Measurements from ENCODE around the gene CLCN6.

Gene CLCN6

DNA sequence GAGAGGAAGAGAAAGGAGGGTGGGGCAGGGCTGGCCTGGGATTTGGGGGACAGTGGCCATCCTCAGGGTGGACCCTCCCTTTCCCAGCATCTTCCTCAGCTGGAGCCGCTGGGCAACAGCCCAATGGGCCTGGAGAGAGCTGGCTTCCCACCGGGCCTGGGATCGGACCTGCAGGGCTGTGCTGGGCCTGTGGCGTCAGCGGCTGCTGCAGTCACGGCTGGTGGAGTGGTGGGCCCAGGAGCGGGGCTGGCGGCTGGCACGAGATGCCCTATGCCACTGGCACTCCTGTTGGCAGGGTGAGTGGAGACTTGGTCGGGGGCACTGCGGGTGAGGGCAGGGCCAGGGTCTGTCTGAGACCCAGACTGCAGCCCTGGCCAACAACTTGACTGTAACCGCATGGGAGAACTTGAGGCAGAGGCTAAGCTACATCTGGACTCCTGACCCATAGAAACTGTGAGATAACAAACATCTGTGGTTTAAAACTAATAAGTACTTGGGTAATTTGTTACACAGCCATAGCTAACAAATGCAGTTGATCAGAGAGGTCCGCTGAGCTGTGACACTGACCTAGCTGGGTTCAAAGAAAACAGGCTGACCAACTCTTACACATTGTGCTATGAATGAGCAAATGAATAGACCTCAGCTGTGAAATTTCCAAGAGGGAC, 26.1 kb upstream of the CLCN6 start:
- Histone ChIP-seq H3K27me3 (ENCODE audit: control insufficient read depth, insufficient read depth, low read length, poor library complexity, severe bottlenecking) (no peaks in the 10 kb centered on the region), H3K4me1 (ENCODE audit: control insufficient read depth, insufficient read depth, low read length) (peaks cover 5% of the 10 kb centered on the region), H3K9me3 (ENCODE audit: control insufficient read depth, low read length) (no peaks in the 10 kb centered on the region), H3K4me3 (ENCODE audit: insufficient read depth, low read depth, low read length) (no peak overlapping the region), H3K36me3 (ENCODE audit: control insufficient read depth, insufficient read depth, low read length) (no peaks in the 10 kb centered on the region), H3K27ac (ENCODE audit: insufficient read depth, low read depth, low read length, poor library complexity, severe bottlenecking) (no peak overlapping the region)
- 88 to 89% methylated on average over 13 of the region's 13 CpGs for WGBS, 2 experiments

DNA sequence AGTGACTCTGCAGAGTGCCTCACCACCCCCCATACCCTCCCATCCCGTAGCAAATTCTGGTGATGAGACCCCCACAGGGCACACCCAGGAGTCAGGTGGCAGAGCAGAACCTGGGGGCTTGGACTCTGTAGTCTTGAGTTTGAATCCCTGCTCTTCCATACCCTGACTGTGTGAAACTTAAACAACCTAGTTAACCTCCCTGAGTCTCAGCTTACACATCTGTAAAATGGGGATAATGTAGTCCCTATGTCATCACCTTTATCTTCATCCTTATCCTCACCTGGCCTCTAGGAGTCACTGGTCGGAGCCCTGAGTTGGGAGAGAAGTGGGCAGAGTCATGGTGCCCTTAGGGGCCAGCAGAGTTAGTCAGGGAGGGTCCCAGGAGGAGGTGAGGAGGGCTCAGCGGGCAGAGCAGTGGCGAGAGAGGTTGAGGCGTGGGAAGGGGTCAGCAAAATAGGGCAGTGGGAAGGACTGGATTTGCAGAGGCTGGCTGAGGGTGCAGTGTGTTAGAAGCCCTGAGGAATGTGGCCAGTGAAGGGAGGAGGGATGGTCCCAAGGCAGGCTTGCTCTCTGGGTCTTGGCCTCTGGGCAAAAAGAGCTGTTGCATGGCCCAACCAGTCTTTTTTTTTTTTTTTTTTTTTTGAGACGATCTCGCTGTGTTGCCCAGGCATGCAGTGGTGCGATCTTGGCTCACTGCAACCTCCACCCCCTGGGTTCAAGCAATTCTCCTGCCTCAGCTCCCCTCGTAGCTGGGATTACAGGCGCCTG, 25.4 kb upstream of the CLCN6 start:
- Histone ChIP-seq H3K4me3 (ENCODE audit: insufficient read depth, low read depth, low read length) (no peak overlapping the region), H3K27ac (ENCODE audit: insufficient read depth, low read depth, low read length, poor library complexity, severe bottlenecking) (no peak overlapping the region), H3K4me1 (ENCODE audit: control insufficient read depth, insufficient read depth, low read length) (peaks cover 6% of the 10 kb centered on the region), H3K9me3 (ENCODE audit: control insufficient read depth, low read length) (no peaks in the 10 kb centered on the region), H3K27me3 (ENCODE audit: control insufficient read depth, insufficient read depth, low read length, poor library complexity, severe bottlenecking) (no peaks in the 10 kb centered on the region), H3K36me3 (ENCODE audit: control insufficient read depth, insufficient read depth, low read length) (no peaks in the 10 kb centered on the region)
- 86 to 89% methylated on average over 9 of the region's 10 CpGs for WGBS, 2 experiments

DNA sequence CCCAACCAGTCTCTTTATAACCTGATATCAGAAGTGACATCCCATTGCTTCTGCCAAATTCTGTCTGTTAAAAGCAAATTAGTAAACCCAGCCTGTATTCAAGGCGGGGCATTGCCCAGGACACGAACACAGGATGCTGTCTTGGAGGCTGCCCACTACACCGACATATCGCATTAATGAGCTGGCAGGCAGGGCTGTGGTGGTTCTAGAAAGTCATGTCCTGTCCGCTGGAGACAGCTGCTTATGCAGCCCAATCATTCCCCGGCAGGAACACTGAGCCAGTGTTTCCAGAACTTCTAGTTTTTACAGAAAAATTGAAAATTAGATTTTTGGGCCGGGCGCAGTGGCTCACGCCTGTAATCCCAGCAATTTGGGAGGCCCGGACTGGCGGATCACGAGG, 24.7 kb upstream of the CLCN6 start:
- Histone ChIP-seq H3K36me3 (ENCODE audit: control insufficient read depth, insufficient read depth, low read length) (no peaks in the 10 kb centered on the region), H3K27me3 (ENCODE audit: control insufficient read depth, insufficient read depth, low read length, poor library complexity, severe bottlenecking) (no peaks in the 10 kb centered on the region), H3K9me3 (ENCODE audit: control insufficient read depth, low read length) (no peaks in the 10 kb centered on the region), H3K4me3 (ENCODE audit: insufficient read depth, low read depth, low read length) (no peak overlapping the region), H3K27ac (ENCODE audit: insufficient read depth, low read depth, low read length, poor library complexity, severe bottlenecking) (no peak overlapping the region), H3K4me1 (ENCODE audit: control insufficient read depth, insufficient read depth, low read length) (peaks cover 6% of the 10 kb centered on the region)
- WGBS, 2 experiments: 92 to 96% methylated on average over 12 of the region's 12 CpGs

DNA sequence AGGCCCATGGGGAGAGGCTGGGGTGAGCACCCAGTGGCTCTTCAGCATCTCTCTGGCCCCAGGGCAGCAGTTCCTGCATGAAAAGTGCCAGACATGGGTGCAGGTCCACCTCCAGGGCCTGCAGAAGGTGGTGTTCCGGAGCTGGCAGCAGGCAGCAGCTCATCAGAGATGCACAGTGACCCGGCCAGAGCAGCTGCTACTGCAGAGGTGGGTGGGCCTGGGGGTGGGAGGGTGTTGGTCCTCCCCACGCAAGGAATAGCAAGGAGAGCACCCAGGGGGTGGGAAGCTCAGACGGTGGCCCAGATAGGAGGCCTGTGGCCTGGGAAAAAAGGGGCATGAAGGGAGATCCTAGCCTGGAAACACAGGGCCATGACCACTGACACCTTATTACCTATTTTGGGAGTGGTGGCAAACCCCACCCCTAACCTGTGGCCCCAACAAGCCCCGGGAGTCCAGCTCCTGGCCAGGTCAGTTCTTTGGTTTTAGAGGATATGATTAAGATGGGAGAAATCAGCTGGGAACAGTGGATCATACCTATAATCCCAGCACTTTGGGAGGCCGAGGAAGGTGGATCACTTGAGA, 23.8 kb upstream of the CLCN6 start:
- WGBS, 2 experiments: 85 to 90% methylated on average over 6 of the region's 6 CpGs
- Histone ChIP-seq H3K9me3 (ENCODE audit: control insufficient read depth, low read length) (no peaks in the 10 kb centered on the region), H3K27ac (ENCODE audit: insufficient read depth, low read depth, low read length, poor library complexity, severe bottlenecking) (no peak overlapping the region), H3K4me3 (ENCODE audit: insufficient read depth, low read depth, low read length) (no peak overlapping the region), H3K27me3 (ENCODE audit: control insufficient read depth, insufficient read depth, low read length, poor library complexity, severe bottlenecking) (no peaks in the 10 kb centered on the region), H3K4me1 (ENCODE audit: control insufficient read depth, insufficient read depth, low read length) (peaks cover 14% of the 10 kb centered on the region), H3K36me3 (ENCODE audit: control insufficient read depth, insufficient read depth, low read length) (no peaks in the 10 kb centered on the region)

DNA sequence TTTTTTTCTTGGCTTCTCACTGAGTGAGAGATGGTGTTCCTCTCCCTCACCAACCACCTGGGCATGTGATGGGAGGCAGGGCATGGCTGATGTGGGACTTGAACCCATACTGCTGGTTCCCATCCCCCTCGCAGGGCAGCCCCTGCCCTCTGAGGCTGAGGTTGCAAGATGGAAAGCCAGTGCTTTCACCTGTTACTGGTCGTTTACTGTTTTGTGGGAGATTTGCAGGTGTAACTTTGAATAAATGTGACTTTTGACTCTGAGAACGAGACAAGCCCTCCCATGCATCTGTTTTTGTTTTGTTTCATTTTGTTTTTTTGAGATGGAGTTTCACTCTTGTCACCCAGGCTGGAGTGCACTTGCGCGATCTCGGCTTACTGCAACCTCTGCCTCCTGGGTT, 22.4 kb upstream of the CLCN6 start:
- Histone ChIP-seq H3K36me3 (ENCODE audit: control insufficient read depth, insufficient read depth, low read length) (no peaks in the 10 kb centered on the region), H3K9me3 (ENCODE audit: control insufficient read depth, low read length) (no peaks in the 10 kb centered on the region), H3K4me3 (ENCODE audit: insufficient read depth, low read depth, low read length) (no peak overlapping the region), H3K27me3 (ENCODE audit: control insufficient read depth, insufficient read depth, low read length, poor library complexity, severe bottlenecking) (no peaks in the 10 kb centered on the region), H3K27ac (ENCODE audit: insufficient read depth, low read depth, low read length, poor library complexity, severe bottlenecking) (no peak overlapping the region), H3K4me1 (ENCODE audit: control insufficient read depth, insufficient read depth, low read length) (peaks cover 27% of the 10 kb centered on the region)
- WGBS, 2 experiments: 91 to 92% methylated on average over 6 of the region's 6 CpGs

DNA sequence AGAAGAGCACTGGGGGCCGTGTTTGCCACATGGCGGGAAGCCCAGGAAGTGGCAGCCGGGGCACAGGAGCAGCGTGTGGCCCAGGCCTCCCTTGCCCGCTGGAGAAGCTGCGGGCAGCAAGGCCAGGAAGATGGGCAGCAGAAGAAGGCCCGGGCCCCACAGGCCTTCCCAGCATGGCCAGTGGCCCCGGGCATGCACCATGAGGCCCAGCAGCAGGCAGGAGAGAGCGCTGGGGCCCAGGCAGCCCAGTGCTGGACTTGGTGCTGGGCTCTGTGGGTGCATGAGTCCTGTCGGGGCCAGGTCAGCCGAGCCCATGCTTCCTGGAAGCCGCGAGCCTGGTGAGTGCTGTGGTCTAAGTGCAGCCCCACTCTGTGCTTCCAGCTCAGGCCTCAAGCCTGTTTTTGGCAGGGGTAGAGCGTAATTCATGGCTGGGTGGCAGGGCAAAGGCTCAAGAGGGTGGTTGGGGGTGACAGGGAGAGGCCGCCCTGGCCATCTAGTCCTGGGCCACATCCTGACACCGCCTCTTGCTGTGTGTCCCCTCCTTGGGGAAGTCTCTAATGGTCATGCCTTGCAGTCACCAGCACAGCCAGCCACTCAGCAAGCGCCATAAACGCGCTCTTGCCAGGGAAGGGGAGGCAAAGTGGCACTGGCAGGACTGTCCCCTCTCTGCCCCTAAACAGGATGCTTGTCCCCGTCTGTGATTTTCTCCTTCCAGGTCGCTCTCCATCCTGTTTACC, 21.6 kb upstream of the CLCN6 start:
- Histone ChIP-seq H3K36me3 (ENCODE audit: control insufficient read depth, insufficient read depth, low read length) (no peaks in the 10 kb centered on the region), H3K27me3 (ENCODE audit: control insufficient read depth, insufficient read depth, low read length, poor library complexity, severe bottlenecking) (no peaks in the 10 kb centered on the region), H3K9me3 (ENCODE audit: control insufficient read depth, low read length) (no peaks in the 10 kb centered on the region), H3K4me3 (ENCODE audit: insufficient read depth, low read depth, low read length) (no peak overlapping the region), H3K27ac (ENCODE audit: insufficient read depth, low read depth, low read length, poor library complexity, severe bottlenecking) (no peak overlapping the region), H3K4me1 (ENCODE audit: control insufficient read depth, insufficient read depth, low read length) (peaks cover 28% of the 10 kb centered on the region)
- WGBS, 2 experiments: 76 to 80% methylated on average over 21 of the region's 21 CpGs

DNA sequence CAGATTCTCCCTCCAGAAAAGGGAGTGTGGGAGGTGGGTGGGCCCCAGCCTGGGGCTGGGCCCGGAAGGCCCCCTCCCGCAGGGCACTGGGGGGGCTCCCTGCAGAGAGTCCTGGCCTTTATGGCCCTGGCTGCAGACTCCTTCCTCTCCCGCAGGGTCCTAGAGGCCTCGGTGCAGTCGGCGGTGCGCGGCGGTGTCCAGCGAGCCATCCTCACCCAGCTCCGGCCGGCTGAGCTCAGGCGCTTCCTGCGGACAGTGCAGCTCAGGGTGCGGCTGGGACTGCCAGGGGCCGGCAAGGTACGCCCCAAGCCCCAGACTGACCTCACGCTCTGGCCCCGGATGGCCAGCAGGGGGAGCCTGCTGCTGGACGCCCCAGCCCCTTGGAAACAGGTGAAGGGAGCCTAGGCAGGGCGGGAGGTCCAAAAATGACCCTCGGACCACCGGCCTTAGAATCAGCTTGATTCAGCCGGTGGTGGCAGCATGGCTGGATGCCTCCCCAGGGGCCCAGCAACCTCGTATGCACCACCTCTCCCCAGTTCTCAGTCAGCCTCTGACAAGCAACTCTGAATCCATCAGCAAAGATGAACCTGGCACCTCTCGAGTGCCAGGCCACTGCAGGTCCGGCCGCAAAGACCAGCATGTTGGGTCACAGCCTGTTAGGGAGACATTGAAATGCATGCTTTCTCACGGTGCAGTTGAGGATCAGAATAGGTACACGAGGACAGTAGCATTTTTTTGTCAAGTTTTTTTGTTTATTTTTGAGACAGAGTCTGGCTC, 20.8 kb upstream of the CLCN6 start:
- peaks cover 28% of the 10 kb centered on the region for H3K4me1 ChIP-seq (ENCODE audit: control insufficient read depth, insufficient read depth, low read length)
- no peak overlapping the region for H3K4me3 ChIP-seq (ENCODE audit: insufficient read depth, low read depth, low read length)
- 18 to 21% methylated on average over 30 of the region's 30 CpGs for WGBS, 2 experiments
- H3K27ac ChIP-seq (ENCODE audit: insufficient read depth, low read depth, low read length, poor library complexity, severe bottlenecking): no peak overlapping the region
- H3K9me3 ChIP-seq (ENCODE audit: control insufficient read depth, low read length): no peaks in the 10 kb centered on the region
- H3K27me3 ChIP-seq (ENCODE audit: control insufficient read depth, insufficient read depth, low read length, poor library complexity, severe bottlenecking): no peaks in the 10 kb centered on the region
- H3K36me3 ChIP-seq (ENCODE audit: control insufficient read depth, insufficient read depth, low read length): no peaks in the 10 kb centered on the region

DNA sequence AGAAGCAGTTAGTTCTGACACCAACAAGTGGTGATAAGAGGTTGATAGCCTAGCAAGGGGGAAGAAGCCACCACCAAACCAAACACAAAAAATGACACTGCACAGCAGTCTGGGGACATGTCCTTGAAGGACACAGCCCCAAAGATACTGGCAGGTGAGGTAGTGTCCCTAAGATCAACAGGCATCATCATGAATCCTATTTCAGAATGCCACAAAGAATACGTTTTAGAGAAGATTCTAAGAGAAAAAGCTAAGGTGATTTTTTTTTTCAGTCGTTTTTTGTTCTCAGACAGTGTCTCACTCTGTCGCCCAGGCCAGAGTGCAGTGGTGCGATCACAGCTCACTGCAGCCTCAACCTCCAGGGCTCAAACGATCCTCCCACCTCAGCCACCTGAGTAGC, 19.8 kb upstream of the CLCN6 start:
- Histone ChIP-seq H3K9me3 (ENCODE audit: control insufficient read depth, low read length) (no peaks in the 10 kb centered on the region), H3K4me3 (ENCODE audit: insufficient read depth, low read depth, low read length) (no peak overlapping the region), H3K27ac (ENCODE audit: insufficient read depth, low read depth, low read length, poor library complexity, severe bottlenecking) (no peak overlapping the region), H3K36me3 (ENCODE audit: control insufficient read depth, insufficient read depth, low read length) (no peaks in the 10 kb centered on the region), H3K27me3 (ENCODE audit: control insufficient read depth, insufficient read depth, low read length, poor library complexity, severe bottlenecking) (no peaks in the 10 kb centered on the region), H3K4me1 (ENCODE audit: control insufficient read depth, insufficient read depth, low read length) (peaks cover 28% of the 10 kb centered on the region)
- 66 to 72% methylated on average over 5 of the region's 5 CpGs for whole genome bisulfite sequencing, 2 experiments

DNA sequence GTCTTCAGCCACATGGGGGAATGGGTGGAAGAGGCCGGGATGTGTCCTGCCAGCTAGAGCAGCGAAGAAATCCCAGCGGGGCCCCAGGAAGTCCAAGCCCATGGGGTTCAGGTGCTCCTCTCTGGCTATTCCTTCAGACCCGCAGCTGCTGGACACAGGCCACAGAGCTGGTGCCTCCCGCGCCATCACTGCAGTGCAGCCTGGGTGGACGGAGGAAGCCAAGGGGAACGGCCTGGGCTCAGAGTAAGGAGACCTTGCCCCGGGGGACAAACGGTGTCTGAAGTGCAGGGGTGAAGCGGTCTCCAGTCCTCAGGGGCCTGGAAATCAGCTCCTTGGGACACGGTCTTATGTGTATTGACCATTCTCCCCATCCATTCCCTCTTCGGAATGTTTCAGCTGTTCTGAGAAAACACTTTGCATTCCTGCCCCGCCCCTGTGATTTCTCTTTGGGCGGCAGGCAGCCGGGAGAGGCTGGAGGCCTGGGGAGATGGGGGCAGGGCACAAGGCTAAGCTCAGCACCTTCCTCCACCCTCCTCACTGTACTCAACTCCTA, 18.7 kb upstream of the CLCN6 start:
- Histone ChIP-seq H3K4me1 (ENCODE audit: control insufficient read depth, insufficient read depth, low read length) (peaks cover 28% of the 10 kb centered on the region), H3K9me3 (ENCODE audit: control insufficient read depth, low read length) (no peaks in the 10 kb centered on the region), H3K27ac (ENCODE audit: insufficient read depth, low read depth, low read length, poor library complexity, severe bottlenecking) (no peak overlapping the region), H3K4me3 (ENCODE audit: insufficient read depth, low read depth, low read length) (no peak overlapping the region), H3K27me3 (ENCODE audit: control insufficient read depth, insufficient read depth, low read length, poor library complexity, severe bottlenecking) (no peaks in the 10 kb centered on the region), H3K36me3 (ENCODE audit: control insufficient read depth, insufficient read depth, low read length) (no peaks in the 10 kb centered on the region)
- WGBS, 2 experiments: 17 to 20% methylated on average over 16 of the region's 16 CpGs

All from ectodermal cell (in vitro differentiated cells).